GM21529 (cell line): ENCODE results near the gene SMARCA4.

Source experiments
- ATAC-seq: cut with Tn5 transposase; IDR thresholded peaks from one replicate; pipeline ENCODE4 v1.9.1; 2021; ENCODE audit not compliant: unreplicated experiment

Gene SMARCA4

DNA sequence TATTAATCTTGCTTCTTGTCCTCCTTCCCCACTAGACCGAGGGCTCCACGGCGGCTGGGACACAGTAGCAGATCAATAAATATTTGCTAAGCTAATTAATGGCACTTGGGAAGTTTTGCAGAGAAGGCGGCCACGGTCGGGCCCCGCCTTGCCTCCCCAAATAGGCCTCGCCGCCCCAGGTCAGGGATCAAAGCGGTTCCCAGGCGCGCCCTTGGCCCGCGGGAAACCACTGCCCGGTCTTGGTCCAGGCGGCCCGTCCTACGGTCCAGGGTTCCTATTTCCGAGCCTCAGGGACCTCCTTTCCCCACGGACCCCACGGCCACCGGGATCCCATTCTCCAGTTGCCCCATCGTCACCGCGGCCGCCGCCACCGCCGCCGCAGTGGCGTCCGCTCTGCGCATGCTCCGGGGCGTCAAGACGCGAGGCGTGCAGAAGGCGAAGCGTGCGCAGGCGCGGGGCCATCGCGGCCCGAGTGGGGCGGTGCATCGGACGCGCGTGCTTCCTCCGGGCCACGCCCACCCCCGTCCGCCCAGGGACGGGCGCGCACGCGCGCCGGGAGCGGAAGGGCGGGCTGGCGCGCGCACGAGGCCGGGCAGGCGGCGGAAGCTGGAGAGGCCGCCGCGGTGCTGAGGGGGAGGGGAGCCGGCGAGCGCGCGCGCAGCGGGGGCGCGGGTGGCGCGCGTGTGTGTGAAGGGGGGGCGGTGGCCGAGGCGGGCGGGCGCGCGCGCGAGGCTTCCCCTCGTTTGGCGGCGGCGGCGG lies at the start of gene SMARCA4:
Gene SMARCA4 (plus strand): TSS at position 717 of the 759 bp plus-strand sequence. CDS start 23,122 bp downstream, outside the sequence.
- ATAC-seq = peak; percentile 58

DNA sequence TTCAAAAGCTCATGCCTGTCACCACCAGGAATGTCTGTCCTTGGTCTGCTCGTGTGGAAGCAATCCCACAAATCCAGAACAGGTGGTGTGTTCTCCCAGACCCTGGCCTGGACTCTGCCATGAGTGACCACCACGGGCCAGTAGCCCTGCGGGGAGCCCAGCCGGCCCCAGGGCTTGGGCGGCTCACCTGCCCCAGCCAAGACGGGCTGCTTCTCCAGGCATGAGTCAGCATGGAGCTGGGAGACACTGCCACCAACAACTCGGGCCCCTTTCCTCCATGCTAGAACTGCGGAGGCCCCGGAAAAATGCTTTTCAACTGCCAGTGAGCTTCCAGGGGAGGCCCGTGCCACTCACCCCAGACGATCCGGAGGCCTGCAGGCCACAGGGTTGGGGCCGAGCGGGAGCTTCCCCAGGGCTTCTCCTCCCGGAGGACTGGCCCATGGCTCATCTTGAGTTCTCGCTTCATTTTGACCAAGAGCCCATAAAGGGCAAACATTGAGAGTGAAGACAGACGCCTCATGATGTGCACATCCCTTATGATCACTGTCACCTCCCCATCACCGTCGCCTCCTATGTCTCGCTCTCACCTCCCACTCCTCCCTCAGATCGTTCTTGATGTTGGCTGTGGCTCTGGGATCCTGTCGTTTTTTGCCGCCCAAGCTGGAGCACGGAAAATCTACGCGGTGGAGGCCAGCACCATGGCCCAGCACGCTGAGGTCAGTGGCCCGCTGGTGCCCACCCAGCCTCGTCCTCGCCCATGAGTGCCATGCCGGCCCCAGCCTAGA lies 49.1 kb upstream of the SMARCA4 start:
- ATAC-seq = no peak

- ATAC-seq = no peak
Observed at GRCh38 chr19:10912619-10913018, 48.2 kb upstream of the SMARCA4 start.

DNA sequence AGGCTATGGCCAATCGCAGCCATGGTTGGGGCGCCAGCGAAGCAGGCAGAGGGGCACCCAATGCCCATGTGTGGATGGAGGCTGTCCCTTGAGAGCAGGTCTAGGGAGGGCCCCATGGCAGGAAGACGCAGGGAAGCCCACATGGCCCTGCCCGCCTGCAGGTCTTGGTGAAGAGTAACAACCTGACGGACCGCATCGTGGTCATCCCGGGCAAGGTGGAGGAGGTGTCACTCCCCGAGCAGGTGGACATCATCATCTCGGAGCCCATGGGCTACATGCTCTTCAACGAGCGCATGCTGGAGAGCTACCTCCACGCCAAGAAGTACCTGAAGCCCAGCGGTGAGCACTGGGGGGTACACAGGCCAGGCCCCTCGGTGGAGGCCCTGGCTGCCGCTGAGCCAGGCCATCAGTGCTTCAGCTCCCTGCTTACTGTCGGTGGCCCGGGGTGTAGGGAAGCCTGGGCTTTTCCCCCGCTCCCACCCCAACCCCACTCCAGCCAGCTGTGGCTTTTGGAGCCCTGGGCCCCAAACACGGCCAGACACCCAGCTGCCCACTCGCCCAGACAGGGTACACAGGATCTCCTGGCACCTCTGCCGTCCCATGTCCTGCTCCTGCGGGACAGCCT lies 47.0 kb upstream of the SMARCA4 start:
- ATAC-seq = no peak

GRCh38 chr19:10915130-10916091 lies 45.4 kb upstream of the SMARCA4 start:
- no peak for ATAC-seq

- no peak for ATAC-seq
Observed at GRCh38 chr19:10916602-10917001, 44.2 kb upstream of the SMARCA4 start.

- ATAC-seq = no peak
Observed at GRCh38 chr19:10918359-10918758, 42.5 kb upstream of the SMARCA4 start.

DNA sequence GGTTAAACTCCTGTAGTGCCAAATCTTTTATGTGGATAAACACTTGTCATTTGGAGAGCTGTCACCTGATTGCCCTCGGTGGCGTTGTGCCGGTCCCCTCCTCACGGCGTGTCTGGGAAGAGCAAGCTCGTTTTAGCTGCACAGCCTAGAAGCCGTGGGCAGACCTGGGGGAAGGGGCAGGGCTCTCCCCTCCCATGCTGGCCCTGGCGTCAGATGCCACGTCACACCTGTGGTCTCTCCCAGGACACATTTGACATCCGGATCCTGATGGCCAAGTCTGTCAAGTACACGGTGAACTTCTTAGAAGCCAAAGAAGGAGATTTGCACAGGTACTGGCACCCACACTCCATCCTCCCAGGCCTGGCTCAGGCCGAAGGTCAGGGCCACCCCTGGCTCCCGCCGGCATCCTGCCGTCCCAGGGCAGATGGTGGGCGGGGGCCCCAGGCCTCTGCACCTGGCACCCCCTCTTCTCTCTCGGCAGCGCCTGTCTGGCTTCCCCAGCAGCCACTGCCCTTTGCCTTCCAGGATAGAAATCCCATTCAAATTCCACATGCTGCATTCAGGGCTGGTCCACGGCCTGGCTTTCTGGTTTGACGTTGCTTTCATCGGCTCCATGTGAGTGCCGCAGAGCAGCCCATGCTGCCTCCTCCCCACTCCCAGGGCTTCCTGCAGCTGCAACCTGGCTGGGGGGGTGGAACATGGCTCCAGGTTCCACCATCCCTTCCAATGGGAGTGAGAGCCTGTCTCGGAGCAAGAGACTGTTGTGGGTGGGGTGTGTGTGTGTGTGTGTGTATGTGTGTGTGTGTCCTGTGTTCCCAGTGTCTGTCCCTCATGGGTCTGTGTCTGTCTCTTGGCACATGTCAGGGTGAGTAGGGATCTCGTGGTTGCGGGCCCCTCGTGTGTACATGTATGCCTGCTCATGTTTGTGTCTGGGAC lies 41.2 kb upstream of the SMARCA4 start:
- no peak for ATAC-seq

GRCh38 chr19:10920288-10920655 lies 40.6 kb upstream of the SMARCA4 start:
- no peak for ATAC-seq

- no peak for ATAC-seq
Observed at GRCh38 chr19:10920781-10921180, 40.0 kb upstream of the SMARCA4 start.

GRCh38 chr19:10921199-10921909 lies 39.5 kb upstream of the SMARCA4 start:
- ATAC-seq = no peak

- no peak for ATAC-seq
Observed at GRCh38 chr19:10921910-10922637, 38.8 kb upstream of the SMARCA4 start.

- no peak for ATAC-seq
Observed at GRCh38 chr19:10922638-10923014, 38.2 kb upstream of the SMARCA4 start.

DNA sequence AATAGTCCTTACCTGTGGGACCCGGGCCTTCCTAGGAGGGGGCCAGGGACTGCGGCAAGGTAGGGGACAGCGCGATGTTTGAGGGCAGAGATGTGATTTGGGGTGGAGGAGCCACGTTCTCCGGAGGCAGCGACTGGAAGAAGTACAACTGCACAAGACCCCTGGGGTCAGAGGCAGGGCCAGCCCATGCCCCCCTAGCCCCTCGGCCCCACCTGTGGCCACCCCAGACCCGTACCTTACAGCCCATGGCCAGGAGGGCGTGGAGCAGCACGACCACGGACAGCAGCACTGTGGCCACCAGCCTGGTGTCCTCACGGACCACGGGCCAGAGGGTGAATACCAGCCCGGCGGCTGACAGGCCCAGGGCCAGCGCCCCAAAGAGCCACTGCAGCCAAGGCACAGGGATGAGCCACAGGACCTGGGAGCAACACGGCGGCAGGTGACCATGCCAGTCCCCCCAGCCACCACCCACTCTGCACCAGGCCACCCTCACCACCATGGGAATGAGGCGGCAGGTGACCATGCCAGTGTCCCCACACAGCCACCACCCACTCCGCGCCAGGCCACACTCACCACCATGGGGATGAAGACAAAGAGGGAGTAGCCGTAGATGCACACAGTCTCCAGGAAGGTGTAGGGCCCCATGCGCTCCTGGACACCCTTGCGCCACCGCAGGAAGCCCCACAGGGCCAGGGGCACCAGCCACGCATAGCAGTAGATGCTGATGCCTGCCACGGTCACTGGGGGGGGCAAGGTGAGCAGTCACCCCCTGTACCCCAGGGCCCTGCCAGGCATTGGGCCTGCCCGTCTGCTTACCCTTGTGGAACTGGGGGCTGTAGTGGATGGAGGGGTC lies 37.3 kb upstream of the SMARCA4 start:
- ATAC-seq = no peak

DNA sequence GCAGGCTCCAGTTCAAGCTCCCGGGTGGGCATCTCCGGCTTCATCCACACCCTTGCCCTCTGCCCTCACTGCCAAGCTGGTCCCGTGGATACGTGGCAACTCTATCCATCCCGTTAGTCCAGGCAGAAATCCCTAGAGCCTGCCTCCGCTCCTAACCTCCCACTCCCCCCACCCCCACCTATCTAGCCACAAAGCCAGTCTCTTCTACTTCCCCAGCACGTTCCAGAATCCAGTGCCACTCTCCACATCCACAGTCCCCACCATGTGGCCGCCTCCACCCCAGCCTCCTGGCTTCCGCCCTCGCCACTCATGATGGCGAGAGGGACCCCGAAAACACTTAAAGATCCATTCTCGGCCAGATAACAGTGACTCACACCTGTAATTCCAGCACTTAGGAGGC lies 36.2 kb upstream of the SMARCA4 start:
- ATAC-seq = no peak

- ATAC-seq = peak; percentile 10
Observed at GRCh38 chr19:10927730-10928562, 32.9 kb upstream of the SMARCA4 start.
